HCT116 (cell line): Measurements from ENCODE around the gene FAHD1. TPM values are rescaled to one million over a fixed set of nuclear protein-coding genes. Genes with fewer than 3 reads are reported as not detected.
"Not testable (repeated sequence)": the region's sequence is repeated elsewhere in the genome, so short reads cannot be mapped to it uniquely, and the experiment has no call there.

Source experiments
- ATAC-seq: fragments of 200-7000 bp; cut with Tn5 transposase; 2 replicates; pipeline ENCODE4 v1.9.1; 2020; ENCODE audit warnings: mild to moderate bottlenecking, moderate library complexity
- BruUV-seq: library from RNA; stranded (reverse); fragments of 400-500 nt; replicated peaks from 2 replicates; lab custom pipeline; 2021; lab: Mats Ljungman, UMichigan
- CTCF ChIA-PET: fragments of 300-600 bp; sonication (Branson Sonifier 250); formaldehyde crosslinking; loops from one replicate; lab custom pipeline; 2021; ENCODE audit warnings: antibody characterized with exemption; lab: Charles Lee
- POLR2A ChIA-PET: fragments of 300-600, 350-600 bp; sonication (Branson Sonifier 250); formaldehyde crosslinking; loops from one replicate; lab custom pipeline; 2021; ENCODE audit warnings: antibody characterized with exemption; lab: Charles Lee
- RAD21 ChIA-PET, 2 experiments: fragments of 300-600 bp; sonication (Branson Sonifier 250); formaldehyde crosslinking; loops; one replicate each; lab custom pipeline; 2023; ENCODE audit warnings: low total read pairs in 2 of 2; ENCODE audit not compliant: uncharacterized antibody in 2 of 2, unreplicated experiment in 2 of 2, low non-redundant PET in 1 of 2; lab: Charles Lee
- DNase-seq: peaks from one replicate; pipeline ENCODE4 v3.0.0-alpha.2; 2010; ENCODE audit warnings: low read depth, low spot score
- H2AFZ ChIP-seq: fragments of 200-600 bp; shearing (Covaris generic), sonication (generic); 2 replicates; pipeline ENCODE4 v1.6.1; 2017; ENCODE audit warnings: low read depth, mixed run types, mixed read lengths, antibody characterized with exemption, low read length; ENCODE audit not compliant: poor library complexity, severe bottlenecking
- H3K27ac ChIP-seq: 2 replicates; pipeline ENCODE4 v1.5.1; 2012; ENCODE audit warnings: low read depth, low read length
- H3K27me3 ChIP-seq: fragments of 200-600 bp; sonication (generic); 2 replicates; pipeline ENCODE4 v1.6.1; 2016; ENCODE audit warnings: mixed run types, low read length, mixed read lengths; ENCODE audit not compliant: insufficient read depth
- H3K36me3 ChIP-seq, 2 experiments: fragments of 200-500 bp in 1 of 2; fragments of 200-600 bp in 1 of 2; sonication (Bioruptor generic) in 1 of 2; sonication (generic) in 1 of 2; 2 replicates each; pipeline versions ENCODE4 v1.5.1 to v1.6.1; 2014 to 2016; ENCODE audit warnings: low read length in 2 of 2, inconsistent platforms in 1 of 2, mixed read lengths in 1 of 2, mixed run types in 1 of 2; ENCODE audit not compliant: insufficient read depth in 2 of 2, control insufficient read depth in 1 of 2
- H3K4me1 ChIP-seq, 2 experiments: fragments of 200-600 bp in 1 of 2; sonication (generic) in 1 of 2; 2 replicates each; pipeline versions ENCODE4 v1.5.1 to v1.6.1; 2012 to 2017; ENCODE audit warnings: low read length in 2 of 2, inconsistent platforms in 1 of 2, mild to moderate bottlenecking in 1 of 2, mixed read lengths in 1 of 2, mixed run types in 1 of 2, moderate library complexity in 1 of 2; ENCODE audit not compliant: insufficient read depth in 2 of 2, control insufficient read depth in 1 of 2
- H3K4me2 ChIP-seq: fragments of 200-600 bp; sonication (generic); 2 replicates; pipeline ENCODE4 v1.6.1; 2017; ENCODE audit warnings: mixed run types, low read length, mixed read lengths
- H3K4me3 ChIP-seq, 2 experiments: fragments of 200-600 bp in 1 of 2; sonication (generic) in 1 of 2; replicated peaks in 1 of 2; 2 replicates each; pipeline ENCODE4 v1.5.1; 2011 to 2016; ENCODE audit warnings: low read length in 2 of 2, control low read depth in 1 of 2, low read depth in 1 of 2, mild to moderate bottlenecking in 1 of 2, mixed read lengths in 1 of 2, mixed run types in 1 of 2
- H3K79me2 ChIP-seq: fragments of 200-600 bp; sonication (generic); 2 replicates; pipeline ENCODE4 v1.6.1; 2017; ENCODE audit warnings: mild to moderate bottlenecking, mixed run types, low read length, moderate library complexity, mixed read lengths; ENCODE audit not compliant: insufficient read depth
- H3K9ac ChIP-seq: fragments of 200-600 bp; sonication (generic); 2 replicates; pipeline ENCODE4 v1.6.1; 2016; ENCODE audit warnings: low read length, mixed read lengths
- H3K9me2 ChIP-seq: fragments of 200-600 bp; sonication (generic), shearing (Covaris generic); 2 replicates; pipeline ENCODE4 v1.6.1; 2017; ENCODE audit warnings: mixed run types, mild to moderate bottlenecking, moderate library complexity; ENCODE audit not compliant: insufficient read depth
- H3K9me3 ChIP-seq, 2 experiments: fragments of 200-500 bp in 1 of 2; fragments of 200-600 bp in 1 of 2; sonication (Bioruptor generic) in 1 of 2; sonication (generic) in 1 of 2; 2 replicates each; pipeline ENCODE4 v1.6.1; 2014 to 2017; ENCODE audit warnings: low read length in 2 of 2, mixed read lengths in 2 of 2, inconsistent platforms in 1 of 2, low read depth in 1 of 2, mild to moderate bottlenecking in 1 of 2, mixed run types in 1 of 2, moderate library complexity in 1 of 2; ENCODE audit not compliant: control insufficient read depth in 1 of 2, insufficient read depth in 1 of 2
- H4K20me1 ChIP-seq: fragments of 200-600 bp; sonication (generic), shearing (Covaris generic); 2 replicates; pipeline ENCODE4 v1.6.1; 2017; ENCODE audit warnings: mixed run types, mild to moderate bottlenecking, moderate library complexity; ENCODE audit not compliant: insufficient read depth
- CEBPB ChIP-seq: IDR thresholded peaks from 2 replicates; pipeline ENCODE4 v1.6.1; 2012; ENCODE audit warnings: low read depth
- CTCF ChIP-seq, 3 experiments: fragments of 200-600 bp in 1 of 3; sonication (generic) in 1 of 3; IDR thresholded peaks in 2 of 3; conservative IDR thresholded peaks in 1 of 3; 2 replicates each; pipeline ENCODE4 v1.5.1; 2012 to 2017; ENCODE audit warnings: low read depth in 2 of 3, low read length in 2 of 3, antibody characterized with exemption in 1 of 3, borderline replicate concordance in 1 of 3, control low read depth in 1 of 3, mild to moderate bottlenecking in 1 of 3, mixed read lengths in 1 of 3, mixed run types in 1 of 3, moderate library complexity in 1 of 3; ENCODE audit not compliant: insufficient read depth in 1 of 3
- ELF1 ChIP-seq: IDR thresholded peaks from 2 replicates; pipeline ENCODE4 v1.6.1; 2012; ENCODE audit warnings: low read depth, borderline replicate concordance
- EZH2 ChIP-seq: fragments of 200-600 bp; sonication (generic); IDR thresholded peaks from 2 replicates; pipeline ENCODE4 v1.6.1; 2017; ENCODE audit warnings: antibody characterized with exemption, mixed run types
- FOSL1 ChIP-seq: IDR thresholded peaks from 2 replicates; pipeline ENCODE4 v1.6.1; 2012; ENCODE audit warnings: low read depth
- MAX ChIP-seq: IDR thresholded peaks from 2 replicates; pipeline ENCODE4 v1.6.1; 2012
- REST ChIP-seq: IDR thresholded peaks from 2 replicates; pipeline ENCODE4 v1.6.1; 2012; ENCODE audit warnings: low read depth
- TCF7L2 ChIP-seq: IDR thresholded peaks from 2 replicates; pipeline ENCODE4 v1.7.0; 2011; ENCODE audit warnings: borderline replicate concordance, inconsistent platforms; ENCODE audit not compliant: insufficient read depth, insufficient read length; ENCODE audit errors: extremely low read depth
- ZNF274 ChIP-seq: fragments of 200-500 bp; sonication (Bioruptor generic); IDR thresholded peaks from 2 replicates; pipeline ENCODE4 v1.6.1; 2014; ENCODE audit warnings: mild to moderate bottlenecking, low read depth, low read length, inconsistent platforms
- intact Hi-C: fragments of 100-400 bp; cut with micrococcal nuclease; formaldehyde crosslinking; loops from 2 replicates; pipeline ENCODE4 v1.10.0; 2022
- total RNA-seq: library from RNA; stranded (reverse); gene quantifications from one replicate; pipeline ENCODE4 v1.2.1, GENCODE V29; 2021; ENCODE audit not compliant: unreplicated experiment

The FAHD1 gene
- total RNA-seq, 1 experiment from 2014 or later: 25.8 TPM

- H2AFZ ChIP-seq: no peak overlapping the region
- H3K36me3 ChIP-seq: no peaks in the 10 kb centered on the region
- CTCF ChIA-PET: interaction anchor here (0.6 kb wide), 1 partner anchor 220 kb away, joined by 3 read pairs; no protein-coding TSS in a partner anchor
- H3K79me2 ChIP-seq: no peaks in the 10 kb centered on the region
- TF ChIP-seq FOSL1 (no peak), CEBPB (no peak), TCF7L2 (no peak), CTCF (IDR thresholded peaks at IDR 0.05 in 2 of 3, conservative IDR thresholded peaks at IDR 0.05 in 1 of 3; ENCODE audit: borderline replicate concordance in 1 of 3, insufficient read depth in 1 of 3, low read depth in 2 of 3, low read length in 2 of 3) (no peak), MAX (no peak), EZH2 (no peak), ELF1 (no peak), ZNF274 (no peak), REST (no peak)
- no peak overlapping the region for H3K4me3 ChIP-seq
- H3K9me3 ChIP-seq: peaks cover 0 to 4% of the 10 kb centered on the region in 2 experiments; a peak in 2 of 4 replicates
- POLR2A ChIA-PET: no interaction called here
- BruUV-seq: no TSS peak
- H3K4me1 ChIP-seq: no peaks in the 10 kb centered on the region
- no peak for DNase-seq
- intact Hi-C loops: no loop called here
- H4K20me1 ChIP-seq: no peaks in the 10 kb centered on the region
- H3K9me2 ChIP-seq: no peaks in the 10 kb centered on the region
- no peak for ATAC-seq
- no peak overlapping the region for H3K4me2 ChIP-seq
- H3K27me3 ChIP-seq: no peaks in the 10 kb centered on the region
- RAD21 ChIA-PET: no interaction called here
- no peak overlapping the region for H3K27ac ChIP-seq
- no peak overlapping the region for H3K9ac ChIP-seq
These were observed 31.9 kb upstream of the FAHD1 start for GRCh38 chr16:1794908-1795666.

- DNase-seq, H3K79me2 ChIP-seq, H3K4me1 ChIP-seq, CTCF ChIA-PET, H3K4me3 ChIP-seq, H4K20me1 ChIP-seq, H3K9ac ChIP-seq, intact Hi-C loops, H3K4me2 ChIP-seq, ATAC-seq, H3K36me3 ChIP-seq, H3K9me2 ChIP-seq, H2AFZ ChIP-seq, H3K27ac ChIP-seq, H3K9me3 ChIP-seq, RAD21 ChIA-PET, H3K27me3 ChIP-seq, BruUV-seq: not testable (repeated sequence)
- POLR2A ChIA-PET: interaction anchor here (0.6 kb wide), 1 partner anchor 162 kb away, joined by 4 read pairs; no protein-coding TSS in a partner anchor
These were observed 27.7 kb upstream of the FAHD1 start for GRCh38 chr16:1799263-1799662.
